ENCODE measurements around the gene ATG5. TPM values are rescaled to one million over a fixed set of nuclear protein-coding genes. Genes with fewer than 3 reads are reported as not detected.

The ATG5 gene
- total RNA-seq, 1 donor from 2014 or later: 39.3 TPM

DNA sequence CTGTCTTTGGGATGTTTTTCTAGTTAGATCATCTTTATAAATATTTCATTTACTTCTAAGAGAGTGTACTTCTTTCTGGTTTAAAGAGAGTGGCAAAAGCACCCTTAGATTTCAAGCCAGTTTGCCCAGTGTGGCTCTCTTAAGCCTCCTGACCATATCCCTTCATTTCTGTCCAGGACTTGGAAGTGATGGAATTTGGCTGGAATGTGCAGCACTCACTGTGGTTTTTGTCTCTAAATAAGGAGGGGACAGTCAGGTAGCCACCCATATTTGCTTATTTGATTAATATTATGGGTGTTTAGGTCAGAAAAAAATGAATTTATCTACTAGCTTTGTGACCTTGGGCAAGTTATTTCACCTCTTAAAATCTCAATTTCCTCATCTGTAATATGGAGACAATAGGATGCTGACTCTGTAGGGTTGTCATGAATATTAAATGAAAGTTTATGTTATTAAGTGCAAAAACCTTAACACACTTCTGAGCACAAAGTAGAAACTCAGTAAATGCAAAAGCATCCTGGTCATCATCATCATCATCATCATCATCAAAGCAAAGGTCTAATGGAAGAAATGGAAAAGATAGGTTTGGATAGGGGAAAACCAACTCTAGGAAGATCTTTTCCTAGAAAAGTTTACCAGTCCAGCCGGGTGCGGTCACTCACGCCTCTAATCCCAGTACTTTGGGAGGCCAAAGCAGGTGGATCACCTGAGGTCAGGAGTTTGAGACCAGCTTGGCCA, 38.0 kb upstream of the ATG5 start:
- no peaks in the 10 kb centered on the region for H3K9me3 Mint-ChIP-seq (ENCODE audit: unreplicated experiment)
- peak; percentile 25 for DNase-seq (ENCODE audit: low read depth)
- no peaks in the 10 kb centered on the region for H3K36me3 Mint-ChIP-seq (ENCODE audit: low read depth, unreplicated experiment)
- Histone ChIP-seq H3K79me2 (ENCODE audit: insufficient read depth, low read length) (no peaks in the 10 kb centered on the region), H3K9ac (ENCODE audit: low read length) (no peak overlapping the region), H3K9me3 (ENCODE audit: insufficient read depth, low read depth, low read length) (no peaks in the 10 kb centered on the region), H2AFZ (ENCODE audit: low read depth, low read length) (no peak overlapping the region), H4K20me1 (ENCODE audit: insufficient read depth, low read length) (no peaks in the 10 kb centered on the region), H3K27me3 (ENCODE audit: insufficient read depth, low read length) (peaks cover 10% of the 10 kb centered on the region), H3K4me2 (ENCODE audit: low read length) (no peak overlapping the region), H3K27ac (ENCODE audit: low read depth, low read length) (no peak overlapping the region), H3K36me3 (ENCODE audit: insufficient read depth, low read length) (no peaks in the 10 kb centered on the region), H3K4me1 (ENCODE audit: insufficient read depth, low read length) (peaks cover 10% of the 10 kb centered on the region), H3K4me3 (ENCODE audit: insufficient read depth, low read depth, low read length) (no peak overlapping the region)
- TF ChIP-seq EZH2 (IDR thresholded peaks at IDR 0.05; ENCODE audit: insufficient read depth, low read length): no peak
- TF ChIP-seq, protein P1, sequence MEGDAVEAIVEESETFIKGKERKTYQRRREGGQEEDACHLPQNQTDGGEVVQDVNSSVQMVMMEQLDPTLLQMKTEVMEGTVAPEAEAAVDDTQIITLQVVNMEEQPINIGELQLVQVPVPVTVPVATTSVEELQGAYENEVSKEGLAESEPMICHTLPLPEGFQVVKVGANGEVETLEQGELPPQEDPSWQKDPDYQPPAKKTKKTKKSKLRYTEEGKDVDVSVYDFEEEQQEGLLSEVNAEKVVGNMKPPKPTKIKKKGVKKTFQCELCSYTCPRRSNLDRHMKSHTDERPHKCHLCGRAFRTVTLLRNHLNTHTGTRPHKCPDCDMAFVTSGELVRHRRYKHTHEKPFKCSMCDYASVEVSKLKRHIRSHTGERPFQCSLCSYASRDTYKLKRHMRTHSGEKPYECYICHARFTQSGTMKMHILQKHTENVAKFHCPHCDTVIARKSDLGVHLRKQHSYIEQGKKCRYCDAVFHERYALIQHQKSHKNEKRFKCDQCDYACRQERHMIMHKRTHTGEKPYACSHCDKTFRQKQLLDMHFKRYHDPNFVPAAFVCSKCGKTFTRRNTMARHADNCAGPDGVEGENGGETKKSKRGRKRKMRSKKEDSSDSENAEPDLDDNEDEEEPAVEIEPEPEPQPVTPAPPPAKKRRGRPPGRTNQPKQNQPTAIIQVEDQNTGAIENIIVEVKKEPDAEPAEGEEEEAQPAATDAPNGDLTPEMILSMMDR (IDR thresholded peaks at IDR 0.05; ENCODE audit: insufficient read depth, low read depth, low read length): no peak
- H3K27ac Mint-ChIP-seq (ENCODE audit: unreplicated experiment): no peak overlapping the region
- peaks cover 8% of the 10 kb centered on the region for H3K27me3 Mint-ChIP-seq (ENCODE audit: low read depth, unreplicated experiment)
- no peak overlapping the region for H3K4me3 Mint-ChIP-seq (ENCODE audit: unreplicated experiment)
- no peaks in the 10 kb centered on the region for H3K4me1 Mint-ChIP-seq (ENCODE audit: low read depth, unreplicated experiment)
- FAIRE-seq: no peak

GRCh38 chr6:106360989-106361430, 35.5 kb upstream of the ATG5 start:
- TF ChIP-seq EZH2 (IDR thresholded peaks at IDR 0.05; ENCODE audit: insufficient read depth, low read length): peak; percentile 81
- TF ChIP-seq, protein P1 (IDR thresholded peaks at IDR 0.05; ENCODE audit: insufficient read depth, low read depth, low read length): no peak
- peaks cover 16% of the 10 kb centered on the region for H3K27me3 Mint-ChIP-seq (ENCODE audit: low read depth, unreplicated experiment)
- FAIRE-seq (no peak), DNase-seq (ENCODE audit: low read depth) (no peak)
- H3K4me2 ChIP-seq (ENCODE audit: low read length): peak overlapping the region; percentile 86
- H3K9me3 ChIP-seq (ENCODE audit: insufficient read depth, low read depth, low read length): no peaks in the 10 kb centered on the region
- no peak overlapping the region for H3K27ac ChIP-seq (ENCODE audit: low read depth, low read length)
- H3K4me3 Mint-ChIP-seq (ENCODE audit: unreplicated experiment): peak overlapping the region; percentile 80
- H3K4me1 Mint-ChIP-seq (ENCODE audit: low read depth, unreplicated experiment): no peaks in the 10 kb centered on the region
- H4K20me1 ChIP-seq (ENCODE audit: insufficient read depth, low read length): no peaks in the 10 kb centered on the region
- peaks cover 16% of the 10 kb centered on the region for H3K27me3 ChIP-seq (ENCODE audit: insufficient read depth, low read length)
- H3K36me3 ChIP-seq (ENCODE audit: insufficient read depth, low read length): no peaks in the 10 kb centered on the region
- peak overlapping the region; percentile 42 for H3K4me3 ChIP-seq (ENCODE audit: insufficient read depth, low read depth, low read length)
- H3K79me2 ChIP-seq (ENCODE audit: insufficient read depth, low read length): no peaks in the 10 kb centered on the region
- no peaks in the 10 kb centered on the region for H3K9me3 Mint-ChIP-seq (ENCODE audit: unreplicated experiment)
- H2AFZ ChIP-seq (ENCODE audit: low read depth, low read length): peak overlapping the region; percentile 76
- no peak overlapping the region for H3K9ac ChIP-seq (ENCODE audit: low read length)
- H3K36me3 Mint-ChIP-seq (ENCODE audit: low read depth, unreplicated experiment): no peaks in the 10 kb centered on the region
- no peak overlapping the region for H3K27ac Mint-ChIP-seq (ENCODE audit: unreplicated experiment)
- H3K4me1 ChIP-seq (ENCODE audit: insufficient read depth, low read length): peaks cover 10% of the 10 kb centered on the region

DNA sequence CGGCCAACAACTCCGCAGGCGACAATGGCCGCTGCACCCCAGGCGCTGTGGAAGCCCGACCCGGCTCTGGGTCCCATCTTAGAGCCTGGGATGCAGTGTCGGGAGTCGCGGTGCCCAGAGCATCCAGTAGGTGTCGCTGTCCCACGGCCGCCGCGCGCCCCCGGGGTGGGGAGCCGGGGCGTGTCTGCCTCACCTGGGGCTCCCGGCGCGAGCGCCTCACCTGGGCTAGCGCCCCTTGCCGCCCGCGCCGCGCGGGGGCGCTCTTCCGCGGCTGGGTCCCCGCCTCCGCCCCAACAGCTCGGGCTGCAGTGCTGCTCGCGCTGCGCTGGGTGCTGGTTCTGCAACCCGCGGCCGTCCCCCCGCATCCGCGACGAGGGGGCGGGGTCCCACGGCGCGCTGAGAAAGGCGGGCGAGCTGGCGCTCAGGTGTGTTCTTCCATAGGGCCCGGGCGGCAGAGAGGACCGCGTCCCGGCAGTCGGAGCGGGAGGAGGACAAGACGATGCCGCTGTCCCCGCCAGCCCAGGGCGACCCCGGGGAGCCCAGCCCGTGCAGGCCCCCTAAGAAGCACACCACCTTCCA, 34.9 kb upstream of the ATG5 start, which contains the start of gene CRYBG1:
TSS of gene CRYBG1 (plus strand) at position 308 of the 579 bp plus-strand sequence. CDS start at position 500, 192 bp downstream.
- Mint-ChIP-seq H3K4me1 (ENCODE audit: low read depth, unreplicated experiment) (no peaks in the 10 kb centered on the region), H3K9me3 (ENCODE audit: unreplicated experiment) (no peaks in the 10 kb centered on the region), H3K4me3 (ENCODE audit: unreplicated experiment) (peak within 1 kb of the TSS; percentile 80), H3K36me3 (ENCODE audit: low read depth, unreplicated experiment) (no peaks in the 10 kb centered on the region), H3K27me3 (ENCODE audit: low read depth, unreplicated experiment) (peaks cover 18% of the 10 kb centered on the region), H3K27ac (ENCODE audit: unreplicated experiment) (peak within 1 kb of the TSS; percentile 59)
- H3K27me3 ChIP-seq (ENCODE audit: insufficient read depth, low read length): peaks cover 17% of the 10 kb centered on the region
- H3K4me2 ChIP-seq (ENCODE audit: low read length): peak within 1 kb of the TSS; percentile 86
- H3K36me3 ChIP-seq (ENCODE audit: insufficient read depth, low read length): no peaks in the 10 kb centered on the region
- no peaks in the 10 kb centered on the region for H3K9me3 ChIP-seq (ENCODE audit: insufficient read depth, low read depth, low read length)
- DNase-seq (ENCODE audit: low read depth): no peak
- H3K79me2 ChIP-seq (ENCODE audit: insufficient read depth, low read length): no peaks in the 10 kb centered on the region
- no peak within 1 kb of the TSS for H3K9ac ChIP-seq (ENCODE audit: low read length)
- TF ChIP-seq EZH2 (IDR thresholded peaks at IDR 0.05; ENCODE audit: insufficient read depth, low read length): peak; percentile 88
- TF ChIP-seq, protein P1 (IDR thresholded peaks at IDR 0.05; ENCODE audit: insufficient read depth, low read depth, low read length): peak; percentile 40
- no peak for FAIRE-seq
- no peak within 1 kb of the TSS for H3K27ac ChIP-seq (ENCODE audit: low read depth, low read length)
- H2AFZ ChIP-seq (ENCODE audit: low read depth, low read length): peak within 1 kb of the TSS; percentile 76
- peak within 1 kb of the TSS; percentile 42 for H3K4me3 ChIP-seq (ENCODE audit: insufficient read depth, low read depth, low read length)
- no peaks in the 10 kb centered on the region for H4K20me1 ChIP-seq (ENCODE audit: insufficient read depth, low read length)
- peaks cover 10% of the 10 kb centered on the region for H3K4me1 ChIP-seq (ENCODE audit: insufficient read depth, low read length)
